Osteocyte (in vitro differentiated cells): ENCODE measurements around the gene SARNP. TPM values are rescaled to one million over a fixed set of nuclear protein-coding genes. Genes with fewer than 3 reads are reported as not detected.
"Not testable (repeated sequence)": the region's sequence is repeated elsewhere in the genome, so short reads cannot be mapped to it uniquely, and the experiment has no call there.

Experiments used
- DNase-seq: peaks from one replicate; pipeline ENCODE4 v3.0.0; 2021; ENCODE audit warnings: mixed read lengths; ENCODE audit not compliant: unreplicated experiment; ENCODE audit errors: extremely low spot score
- H3K27ac Mint-ChIP-seq: one replicate; pipeline ENCODE4 v1.8.0; 2021; ENCODE audit warnings: mild to moderate bottlenecking, mixed read lengths; ENCODE audit not compliant: unreplicated experiment
- H3K27me3 Mint-ChIP-seq: one replicate; pipeline ENCODE4 v1.8.0; 2021; ENCODE audit warnings: mixed read lengths; ENCODE audit not compliant: unreplicated experiment
- H3K36me3 Mint-ChIP-seq: one replicate; pipeline ENCODE4 v1.8.0; 2021; ENCODE audit warnings: mixed read lengths; ENCODE audit not compliant: unreplicated experiment
- H3K4me1 Mint-ChIP-seq: one replicate; pipeline ENCODE4 v1.8.0; 2021; ENCODE audit warnings: mixed read lengths; ENCODE audit not compliant: unreplicated experiment
- H3K4me3 Mint-ChIP-seq: one replicate; pipeline ENCODE4 v1.8.0; 2021; ENCODE audit warnings: mild to moderate bottlenecking, moderate library complexity, mixed read lengths; ENCODE audit not compliant: unreplicated experiment
- H3K9me3 Mint-ChIP-seq: one replicate; pipeline ENCODE4 v1.8.0; 2021; ENCODE audit warnings: mixed read lengths; ENCODE audit not compliant: unreplicated experiment
- total RNA-seq: library from RNA; stranded (reverse); gene quantifications from 2 replicates; pipeline ENCODE4 v1.2.1, GENCODE V29; 2021
- TF ChIP-seq, protein P1 (sequence below): fragments of 200-600 bp; sonication (generic); IDR thresholded peaks from 2 replicates; pipeline ENCODE4 v1.5.0; 2021; ENCODE audit warnings: antibody characterized with exemption, mild to moderate bottlenecking, moderate library complexity

Gene SARNP
- total RNA-seq, 1 donor from 2014 or later = 56.1 TPM

- H3K27me3 Mint-ChIP-seq = no peaks in the 10 kb centered on the region
- no peaks in the 10 kb centered on the region for H3K9me3 Mint-ChIP-seq
- no peak overlapping the region for H3K4me3 Mint-ChIP-seq
- DNase-seq = no peak
- no peaks in the 10 kb centered on the region for H3K4me1 Mint-ChIP-seq
- TF ChIP-seq, protein P1, sequence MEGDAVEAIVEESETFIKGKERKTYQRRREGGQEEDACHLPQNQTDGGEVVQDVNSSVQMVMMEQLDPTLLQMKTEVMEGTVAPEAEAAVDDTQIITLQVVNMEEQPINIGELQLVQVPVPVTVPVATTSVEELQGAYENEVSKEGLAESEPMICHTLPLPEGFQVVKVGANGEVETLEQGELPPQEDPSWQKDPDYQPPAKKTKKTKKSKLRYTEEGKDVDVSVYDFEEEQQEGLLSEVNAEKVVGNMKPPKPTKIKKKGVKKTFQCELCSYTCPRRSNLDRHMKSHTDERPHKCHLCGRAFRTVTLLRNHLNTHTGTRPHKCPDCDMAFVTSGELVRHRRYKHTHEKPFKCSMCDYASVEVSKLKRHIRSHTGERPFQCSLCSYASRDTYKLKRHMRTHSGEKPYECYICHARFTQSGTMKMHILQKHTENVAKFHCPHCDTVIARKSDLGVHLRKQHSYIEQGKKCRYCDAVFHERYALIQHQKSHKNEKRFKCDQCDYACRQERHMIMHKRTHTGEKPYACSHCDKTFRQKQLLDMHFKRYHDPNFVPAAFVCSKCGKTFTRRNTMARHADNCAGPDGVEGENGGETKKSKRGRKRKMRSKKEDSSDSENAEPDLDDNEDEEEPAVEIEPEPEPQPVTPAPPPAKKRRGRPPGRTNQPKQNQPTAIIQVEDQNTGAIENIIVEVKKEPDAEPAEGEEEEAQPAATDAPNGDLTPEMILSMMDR = no peak
- H3K36me3 Mint-ChIP-seq = peaks cover 31% of the 10 kb centered on the region
- H3K27ac Mint-ChIP-seq = no peak overlapping the region
Observed at GRCh38 chr12:55771736-55772135, 45.8 kb downstream of the SARNP start.

DNA sequence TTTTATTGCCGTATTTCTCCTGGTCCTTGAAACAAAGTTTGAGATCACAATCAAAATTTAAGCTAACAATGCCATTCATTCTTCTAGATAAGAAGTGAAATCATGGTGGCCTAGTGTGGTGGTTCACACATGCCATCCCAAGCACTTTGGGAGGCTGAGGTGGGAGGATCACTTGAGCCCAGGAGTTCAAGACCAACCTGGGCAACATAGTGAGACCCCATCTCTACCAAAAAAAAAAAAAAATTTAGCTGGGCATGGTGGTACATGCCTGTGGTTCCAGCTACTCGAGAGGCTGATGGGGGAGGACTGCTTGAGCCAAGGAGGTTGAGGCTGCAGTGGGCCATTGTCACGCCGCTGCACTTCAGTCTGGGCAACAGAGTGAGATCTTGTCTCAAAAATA lies 50.4 kb downstream of the SARNP start:
- TF ChIP-seq, protein P1 = no peak
- no peaks in the 10 kb centered on the region for H3K27me3 Mint-ChIP-seq
- H3K27ac Mint-ChIP-seq = no peak overlapping the region
- peaks cover 31% of the 10 kb centered on the region for H3K36me3 Mint-ChIP-seq
- no peaks in the 10 kb centered on the region for H3K9me3 Mint-ChIP-seq
- DNase-seq = no peak
- no peak overlapping the region for H3K4me3 Mint-ChIP-seq
- H3K4me1 Mint-ChIP-seq = no peaks in the 10 kb centered on the region

DNA sequence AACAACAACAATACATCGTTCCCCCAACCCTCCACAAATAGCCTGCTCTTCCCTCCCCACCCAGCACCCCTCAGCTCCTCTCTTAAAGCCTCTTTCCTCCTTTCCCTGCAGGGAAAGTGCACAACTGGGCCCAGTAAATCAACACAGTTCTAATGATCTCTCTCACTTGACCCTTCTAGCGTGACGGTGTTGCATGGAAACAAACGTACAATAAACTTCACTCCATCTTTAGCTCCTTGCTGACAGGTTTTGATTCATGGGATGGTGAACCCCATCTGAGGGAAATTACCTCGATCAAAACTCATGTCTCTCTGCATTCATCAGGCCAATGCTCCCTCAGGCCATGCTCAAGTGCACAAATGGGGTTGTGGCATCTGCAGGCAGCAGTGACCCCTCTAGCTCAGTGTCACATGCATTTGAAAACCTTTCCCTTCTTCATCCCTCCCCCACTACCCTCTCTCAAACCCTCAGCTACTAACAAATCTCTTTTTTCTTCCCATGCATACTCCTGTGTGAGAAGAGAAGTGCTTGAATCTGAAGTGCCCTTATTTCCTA lies 51.7 kb downstream of the SARNP start:
- H3K4me1 Mint-ChIP-seq = no peaks in the 10 kb centered on the region
- DNase-seq = no peak
- H3K27ac Mint-ChIP-seq = no peak overlapping the region
- TF ChIP-seq, protein P1 = no peak
- H3K9me3 Mint-ChIP-seq = no peaks in the 10 kb centered on the region
- no peaks in the 10 kb centered on the region for H3K27me3 Mint-ChIP-seq
- peaks cover 23% of the 10 kb centered on the region for H3K36me3 Mint-ChIP-seq
- no peak overlapping the region for H3K4me3 Mint-ChIP-seq

DNA sequence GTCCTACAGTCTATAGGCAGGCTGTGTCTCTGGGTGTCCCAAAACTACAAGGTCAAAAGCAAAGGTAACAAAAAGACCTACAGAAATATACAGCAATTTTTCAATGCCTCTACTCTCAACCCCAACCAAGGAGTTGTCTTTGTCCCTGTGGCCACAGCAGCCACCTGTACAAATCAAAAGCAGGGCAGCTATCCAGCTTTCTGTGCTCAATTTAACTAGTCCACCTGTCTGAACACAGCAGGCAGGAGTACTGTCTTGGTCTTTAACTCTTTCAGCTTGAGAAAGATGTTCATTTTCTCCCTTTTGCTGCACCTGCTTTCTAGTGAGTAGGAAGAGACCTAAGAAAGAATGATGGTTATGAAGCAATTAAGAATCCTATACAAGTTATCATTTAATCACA lies 54.9 kb downstream of the SARNP start:
- Mint-ChIP-seq H3K36me3 (peaks cover 31% of the 10 kb centered on the region), H3K9me3 (no peaks in the 10 kb centered on the region), H3K27me3 (no peaks in the 10 kb centered on the region), H3K4me1 (no peaks in the 10 kb centered on the region), H3K4me3 (no peak overlapping the region), H3K27ac (no peak overlapping the region)
- DNase-seq = no peak
- TF ChIP-seq, protein P1 = no peak

DNA sequence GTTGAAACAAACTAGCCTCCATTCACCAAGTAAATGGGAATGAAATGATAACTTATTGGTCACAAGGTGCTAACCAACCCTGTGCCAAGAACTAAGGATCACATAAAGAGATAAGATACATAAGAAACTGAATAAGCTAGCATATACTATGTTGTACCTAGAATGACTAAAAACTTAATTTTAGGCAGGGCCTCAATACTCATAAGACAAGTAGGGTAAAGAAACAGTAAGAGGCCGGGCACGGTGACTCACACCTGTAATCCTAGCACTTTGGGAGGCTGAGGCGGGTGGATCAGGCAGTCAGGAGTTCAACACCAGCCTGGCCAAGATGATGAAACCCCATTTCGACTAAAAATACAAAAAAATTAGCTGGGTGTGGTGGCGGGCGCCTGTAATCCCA lies 56.9 kb downstream of the SARNP start:
- TF ChIP-seq, protein P1 = no peak
- Mint-ChIP-seq H3K4me3 (no peak overlapping the region), H3K9me3 (no peaks in the 10 kb centered on the region), H3K36me3 (peaks cover 37% of the 10 kb centered on the region), H3K27me3 (no peaks in the 10 kb centered on the region), H3K27ac (no peak overlapping the region), H3K4me1 (no peaks in the 10 kb centered on the region)
- no peak for DNase-seq

- not testable (repeated sequence) for H3K27ac Mint-ChIP-seq
Observed at GRCh38 chr12:55758575-55758974, 58.9 kb downstream of the SARNP start.

More at GRCh38 chr12:55758575-55758974, 58.9 kb downstream of the SARNP start:
- not testable (repeated sequence) for H3K9me3 Mint-ChIP-seq, H3K4me1 Mint-ChIP-seq, H3K4me3 Mint-ChIP-seq, DNase-seq, H3K27me3 Mint-ChIP-seq
- peaks cover 42% of the 10 kb centered on the region for H3K36me3 Mint-ChIP-seq
